Activated naive CD4-positive, alpha-beta T cell treated with anti-CD3 and anti-CD28 coated beads, Interleukin-2, amount 50 U/mL, for 24 hours (primary cell): ENCODE results near the gene PAIP2.

Experiments
- H3K27ac Mint-ChIP-seq: one replicate; pipeline ENCODE4 v1.8.0; 2021; ENCODE audit warnings: mild to moderate bottlenecking, mixed read lengths
- H3K27me3 Mint-ChIP-seq: one replicate; pipeline ENCODE4 v1.8.0; 2021; ENCODE audit warnings: mixed read lengths
- H3K36me3 Mint-ChIP-seq: one replicate; pipeline ENCODE4 v1.8.0; 2021; ENCODE audit warnings: mixed read lengths
- H3K4me1 Mint-ChIP-seq: one replicate; pipeline ENCODE4 v1.8.0; 2021; ENCODE audit warnings: mixed read lengths
- H3K4me3 Mint-ChIP-seq: one replicate; pipeline ENCODE4 v1.8.0; 2021; ENCODE audit warnings: mild to moderate bottlenecking, mixed read lengths
- H3K9me3 Mint-ChIP-seq: one replicate; pipeline ENCODE4 v1.8.0; 2021; ENCODE audit warnings: mixed read lengths

Gene PAIP2

GRCh38 chr5:139358064-139358463 is 16.4 kb downstream of the PAIP2 start:
- Mint-ChIP-seq H3K4me3 (no peak overlapping the region), H3K27ac (no peak overlapping the region), H3K27me3 (no peaks in the 10 kb centered on the region), H3K4me1 (peaks cover 48% of the 10 kb centered on the region), H3K9me3 (peaks cover 5% of the 10 kb centered on the region), H3K36me3 (peaks cover 9% of the 10 kb centered on the region)

DNA sequence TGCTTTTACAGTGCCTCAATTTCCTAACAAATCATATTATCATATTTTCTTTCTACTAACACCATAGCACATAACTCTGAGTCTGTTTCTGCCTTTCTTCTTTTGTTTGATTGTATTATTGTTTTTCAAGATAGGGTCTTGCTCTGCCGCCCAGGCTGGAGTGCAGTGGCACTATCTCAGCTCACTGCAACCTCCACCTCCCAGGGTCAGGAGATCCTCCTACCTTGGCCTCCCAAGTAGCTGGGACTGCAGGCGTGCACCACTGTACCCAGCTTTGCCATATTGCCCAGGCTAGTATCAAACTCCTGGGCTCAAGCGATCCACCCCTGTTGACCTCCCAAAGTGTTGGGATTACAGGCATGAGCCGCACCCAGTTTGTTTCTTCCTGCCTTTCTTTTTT is 18.7 kb downstream of the PAIP2 start:
- peaks cover 7% of the 10 kb centered on the region for H3K36me3 Mint-ChIP-seq
- no peaks in the 10 kb centered on the region for H3K9me3 Mint-ChIP-seq
- H3K27ac Mint-ChIP-seq: no peak overlapping the region
- peaks cover 37% of the 10 kb centered on the region for H3K4me1 Mint-ChIP-seq
- H3K4me3 Mint-ChIP-seq: no peak overlapping the region
- H3K27me3 Mint-ChIP-seq: no peaks in the 10 kb centered on the region

- H3K4me3 Mint-ChIP-seq: no peak overlapping the region
- no peaks in the 10 kb centered on the region for H3K9me3 Mint-ChIP-seq
- no peak overlapping the region for H3K27ac Mint-ChIP-seq
- peaks cover 31% of the 10 kb centered on the region for H3K4me1 Mint-ChIP-seq
- H3K36me3 Mint-ChIP-seq: peaks cover 7% of the 10 kb centered on the region
- H3K27me3 Mint-ChIP-seq: no peaks in the 10 kb centered on the region
These were observed 20.3 kb downstream of the PAIP2 start for GRCh38 chr5:139361835-139362429.

GRCh38 chr5:139363937-139364336 is 22.3 kb downstream of the PAIP2 start:
- Mint-ChIP-seq H3K4me3 (no peak overlapping the region), H3K4me1 (peaks cover 16% of the 10 kb centered on the region), H3K27ac (no peak overlapping the region), H3K36me3 (peaks cover 6% of the 10 kb centered on the region), H3K9me3 (no peaks in the 10 kb centered on the region), H3K27me3 (no peaks in the 10 kb centered on the region)

- Mint-ChIP-seq H3K27ac (no peak overlapping the region), H3K4me1 (peaks cover 15% of the 10 kb centered on the region)
These were observed 22.8 kb downstream of the PAIP2 start for GRCh38 chr5:139364466-139364865.

DNA sequence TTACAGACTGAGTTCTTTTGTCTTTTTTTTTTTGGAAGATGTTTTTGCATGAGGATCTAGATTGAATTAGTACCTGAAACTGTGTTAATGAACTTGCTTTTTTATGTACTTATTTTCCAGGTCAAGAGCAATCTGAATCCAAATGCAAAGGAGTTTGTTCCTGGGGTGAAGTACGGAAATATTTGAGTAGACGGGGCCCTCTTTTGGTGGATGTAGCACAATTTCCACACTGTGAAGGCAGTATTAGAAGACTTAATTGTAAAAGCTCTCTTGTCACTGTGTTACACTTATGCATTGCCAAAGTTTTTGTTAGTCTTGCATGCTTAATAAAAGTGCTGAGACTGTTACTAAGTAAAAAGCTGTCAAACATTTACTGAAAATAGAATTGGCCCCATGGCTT is 27.0 kb downstream of the PAIP2 start:
- no peaks in the 10 kb centered on the region for H3K27me3 Mint-ChIP-seq
- H3K36me3 Mint-ChIP-seq: peaks cover 7% of the 10 kb centered on the region
- peak overlapping the region; percentile 66 for H3K27ac Mint-ChIP-seq
- H3K4me3 Mint-ChIP-seq: no peak overlapping the region
- no peaks in the 10 kb centered on the region for H3K9me3 Mint-ChIP-seq
- H3K4me1 Mint-ChIP-seq: no peaks in the 10 kb centered on the region

More at GRCh38 chr5:139364466-139364865, 22.8 kb downstream of the PAIP2 start:
- Mint-ChIP-seq H3K27me3 (no peaks in the 10 kb centered on the region), H3K36me3 (peaks cover 6% of the 10 kb centered on the region), H3K9me3 (no peaks in the 10 kb centered on the region), H3K4me3 (no peak overlapping the region)

- H3K4me3 Mint-ChIP-seq: no peak overlapping the region
- H3K4me1 Mint-ChIP-seq: no peaks in the 10 kb centered on the region
- H3K27ac Mint-ChIP-seq: no peak overlapping the region
- H3K27me3 Mint-ChIP-seq: no peaks in the 10 kb centered on the region
- peaks cover 5% of the 10 kb centered on the region for H3K36me3 Mint-ChIP-seq
- no peaks in the 10 kb centered on the region for H3K9me3 Mint-ChIP-seq
These were observed 27.5 kb downstream of the PAIP2 start for GRCh38 chr5:139369181-139369580.

DNA sequence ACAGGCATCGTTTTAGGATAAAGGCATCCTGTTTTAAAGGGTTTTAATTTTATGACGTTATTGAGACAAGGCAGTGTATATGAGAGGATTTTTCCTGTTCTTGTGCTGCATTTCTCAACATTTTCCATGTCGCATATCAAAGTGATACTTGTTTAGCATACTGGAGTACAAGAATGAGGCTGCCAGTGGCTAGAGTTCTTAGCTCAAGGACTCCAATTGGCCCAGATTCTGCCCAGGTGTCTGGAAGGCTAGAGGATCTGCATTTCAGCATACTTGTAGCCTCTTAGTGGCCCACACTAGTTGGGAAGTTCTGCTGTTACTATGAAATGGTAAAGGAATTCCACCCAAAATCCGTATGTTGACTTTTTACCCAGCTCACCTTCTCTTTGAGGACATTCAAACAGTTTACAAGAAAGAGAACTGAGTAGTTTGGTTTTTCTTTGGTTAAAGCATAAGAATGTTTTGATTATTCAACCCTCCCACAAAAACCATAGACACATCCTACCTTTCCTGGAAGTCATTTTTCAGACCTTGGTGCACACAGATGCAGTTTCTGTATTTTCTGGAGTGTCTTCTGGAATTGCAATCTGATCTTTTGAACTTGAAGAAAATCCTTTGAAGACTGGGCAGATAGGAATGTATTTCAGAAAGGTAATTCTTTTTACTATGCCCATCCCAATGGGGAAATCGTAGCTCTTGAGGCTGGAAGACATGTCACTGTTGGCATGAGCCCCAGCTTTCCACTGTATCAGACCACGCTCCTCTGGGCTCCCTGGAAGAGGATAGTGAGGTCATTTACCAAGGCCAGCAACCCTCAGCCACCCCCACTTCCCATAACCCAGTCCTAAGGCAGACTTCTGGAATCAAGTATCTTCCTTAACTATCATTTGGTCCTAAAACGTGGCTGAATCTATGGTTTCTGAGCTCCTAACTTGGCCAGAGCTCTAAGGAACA is 30.1 kb downstream of the PAIP2 start:
- no peaks in the 10 kb centered on the region for H3K9me3 Mint-ChIP-seq

GRCh38 chr5:139374909-139375308 is 33.3 kb downstream of the PAIP2 start:
- Mint-ChIP-seq H3K9me3 (no peaks in the 10 kb centered on the region), H3K36me3 (peaks cover 1% of the 10 kb centered on the region), H3K27me3 (no peaks in the 10 kb centered on the region), H3K27ac (no peak overlapping the region), H3K4me1 (no peaks in the 10 kb centered on the region), H3K4me3 (no peak overlapping the region)

More for the DNA sequence above, 30.1 kb downstream of the PAIP2 start:
- no peak overlapping the region for H3K27ac Mint-ChIP-seq
- H3K27me3 Mint-ChIP-seq: no peaks in the 10 kb centered on the region
- no peak overlapping the region for H3K4me3 Mint-ChIP-seq
- H3K4me1 Mint-ChIP-seq: no peaks in the 10 kb centered on the region
- peaks cover 3% of the 10 kb centered on the region for H3K36me3 Mint-ChIP-seq

DNA sequence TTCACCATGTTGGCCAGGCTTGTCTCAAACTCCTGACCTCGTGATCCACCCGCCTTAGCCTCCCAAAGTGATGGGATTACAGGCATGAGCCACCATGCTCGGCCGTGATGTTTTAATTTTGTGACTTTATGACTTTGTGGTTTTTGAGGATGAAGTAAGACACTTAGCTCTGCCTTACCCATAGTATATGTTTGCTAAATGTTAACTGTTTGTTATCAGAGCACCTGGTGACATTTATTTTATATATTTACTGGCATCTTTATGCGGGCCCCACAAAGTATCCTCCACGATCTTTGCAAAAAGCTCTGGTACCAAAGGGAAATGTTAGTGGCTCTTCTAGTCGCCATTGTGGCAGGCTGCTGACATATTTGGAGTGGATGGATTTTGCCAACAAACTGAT is 34.7 kb downstream of the PAIP2 start:
- Mint-ChIP-seq H3K4me1 (no peaks in the 10 kb centered on the region), H3K36me3 (peaks cover 1% of the 10 kb centered on the region), H3K27me3 (no peaks in the 10 kb centered on the region), H3K9me3 (no peaks in the 10 kb centered on the region), H3K4me3 (no peak overlapping the region), H3K27ac (no peak overlapping the region)

DNA sequence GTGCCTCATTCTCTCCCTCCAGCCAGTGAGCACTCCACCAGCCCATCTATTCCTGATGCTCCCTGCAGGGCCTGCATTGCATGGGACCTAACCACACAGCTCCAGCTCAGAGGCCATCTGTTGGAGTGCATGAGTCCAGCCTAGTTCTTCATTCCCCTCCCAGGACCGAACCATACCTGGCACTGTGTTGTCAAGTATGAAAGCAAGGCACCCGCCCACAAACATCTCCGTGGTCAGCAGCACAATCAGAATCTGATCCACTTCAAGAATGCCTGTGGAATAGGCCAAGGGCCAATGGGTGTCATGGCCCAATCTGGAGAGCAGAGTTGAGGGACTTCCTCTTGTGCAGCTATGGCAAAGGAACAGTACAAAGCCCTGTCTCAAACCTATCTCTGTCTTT is 35.6 kb downstream of the PAIP2 start:
- Mint-ChIP-seq H3K27me3 (no peaks in the 10 kb centered on the region), H3K9me3 (no peaks in the 10 kb centered on the region), H3K27ac (no peak overlapping the region), H3K4me1 (no peaks in the 10 kb centered on the region), H3K36me3 (peaks cover 1% of the 10 kb centered on the region), H3K4me3 (no peak overlapping the region)

GRCh38 chr5:139378101-139378825 is 36.6 kb downstream of the PAIP2 start:
- H3K27ac Mint-ChIP-seq: no peak overlapping the region
- no peaks in the 10 kb centered on the region for H3K9me3 Mint-ChIP-seq
- no peaks in the 10 kb centered on the region for H3K27me3 Mint-ChIP-seq
- no peaks in the 10 kb centered on the region for H3K36me3 Mint-ChIP-seq
- H3K4me1 Mint-ChIP-seq: peaks cover under 1% of the 10 kb centered on the region
- no peak overlapping the region for H3K4me3 Mint-ChIP-seq

GRCh38 chr5:139378941-139379361 is 37.3 kb downstream of the PAIP2 start:
- no peak overlapping the region for H3K4me3 Mint-ChIP-seq
- no peaks in the 10 kb centered on the region for H3K36me3 Mint-ChIP-seq
- H3K27me3 Mint-ChIP-seq: no peaks in the 10 kb centered on the region
- no peaks in the 10 kb centered on the region for H3K9me3 Mint-ChIP-seq
- H3K27ac Mint-ChIP-seq: no peak overlapping the region
- peaks cover 6% of the 10 kb centered on the region for H3K4me1 Mint-ChIP-seq

DNA sequence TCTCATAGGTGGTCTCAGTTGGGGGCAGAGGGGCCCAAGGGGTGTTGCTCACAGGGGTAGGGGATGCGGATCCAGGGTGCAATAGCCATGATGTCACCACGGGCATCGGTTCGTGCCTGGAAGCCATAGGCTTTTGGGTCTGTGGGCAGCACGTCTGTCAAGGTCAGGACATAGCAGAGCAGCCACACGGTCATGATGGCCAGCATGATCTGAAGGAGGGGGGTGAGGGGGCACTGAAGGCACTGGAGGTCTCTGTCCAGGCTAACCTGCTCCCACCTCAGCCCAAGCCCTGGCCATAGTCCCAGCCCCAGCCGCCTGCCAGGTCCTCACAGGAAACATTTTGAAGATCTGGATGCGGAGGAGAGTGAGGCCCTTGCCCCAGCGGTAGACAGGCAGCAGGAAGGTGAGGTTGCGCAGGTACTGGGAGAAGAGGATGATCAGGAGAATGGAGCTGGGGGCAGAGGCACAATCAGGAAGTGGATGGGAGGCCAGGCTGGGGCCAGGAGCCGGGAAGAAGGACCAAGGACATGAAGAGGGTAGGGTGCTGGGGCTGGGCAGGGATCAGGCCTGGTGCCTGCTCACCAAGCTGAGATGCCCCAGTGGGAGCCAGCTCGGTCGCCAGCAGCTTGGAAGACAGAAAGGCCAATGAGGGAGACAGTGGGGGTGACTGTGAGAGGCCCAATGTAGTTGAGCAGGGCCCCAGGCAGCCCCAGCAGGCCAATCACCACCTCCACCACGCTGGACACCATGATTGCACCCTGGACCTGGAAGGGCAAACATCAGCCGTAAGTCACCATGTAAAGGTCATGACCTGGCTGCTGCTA is 38.2 kb downstream of the PAIP2 start:
- Mint-ChIP-seq H3K9me3 (no peaks in the 10 kb centered on the region), H3K27ac (no peak overlapping the region), H3K36me3 (no peaks in the 10 kb centered on the region), H3K27me3 (no peaks in the 10 kb centered on the region), H3K4me3 (no peak overlapping the region), H3K4me1 (peaks cover 12% of the 10 kb centered on the region)
